ENCODE measurements around the gene TRAIP. TPM values are rescaled to one million over a fixed set of nuclear protein-coding genes. Genes with fewer than 3 reads are reported as not detected.

Gene TRAIP
- polyA plus RNA-seq, 1 donor from 2014 or later = 7.6 TPM

DNA sequence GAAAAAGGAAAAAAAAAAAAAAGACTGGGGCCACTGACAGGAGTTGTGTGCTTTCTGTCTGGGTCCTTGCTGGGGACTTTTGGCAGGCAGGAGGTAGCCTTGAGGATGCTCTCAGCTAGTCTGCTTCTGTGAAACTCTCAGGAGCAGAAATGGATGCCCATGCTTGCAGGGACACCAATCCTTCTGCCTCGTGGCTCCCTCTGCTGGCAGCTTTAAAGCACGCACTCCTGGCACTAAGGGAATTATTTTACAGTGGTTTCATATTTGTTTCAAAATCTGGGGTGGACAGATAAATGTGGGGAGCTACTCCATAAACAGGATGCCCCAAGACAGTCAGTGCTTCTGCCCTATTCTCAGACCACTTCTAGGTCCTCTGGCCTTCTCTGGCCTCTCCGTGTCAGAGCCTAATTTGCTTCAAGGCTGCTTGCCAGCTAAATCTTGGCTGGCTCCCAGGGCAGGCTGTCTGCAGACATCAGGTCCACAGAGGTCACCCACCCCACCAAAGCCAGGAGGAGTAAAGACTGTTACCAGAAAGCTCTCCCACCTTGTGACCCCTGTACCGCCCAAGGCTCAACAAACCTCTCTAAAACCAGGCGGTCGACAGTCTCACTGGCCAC lies 17.1 kb downstream of the TRAIP start:
- Histone ChIP-seq H4K20me1 (ENCODE audit: insufficient read depth) (no peaks in the 10 kb centered on the region), H3K9me2 (ENCODE audit: insufficient read depth, low read length) (no peaks in the 10 kb centered on the region), H3K27ac (ENCODE audit: low read length) (no peak overlapping the region), H3K27me3 (ENCODE audit: insufficient read depth, low read depth, low read length) (no peaks in the 10 kb centered on the region), H3K4me2 (ENCODE audit: low read length) (no peak overlapping the region), H3K79me2 (replicated peaks; ENCODE audit: insufficient read depth, low read length) (no peaks in the 10 kb centered on the region), H3K9ac (ENCODE audit: low read length) (no peak overlapping the region), H2AFZ (ENCODE audit: low read depth, low read length) (no peak overlapping the region), H3K9me3 (ENCODE audit: low read length) (no peaks in the 10 kb centered on the region), H3K4me3 (ENCODE audit: low read length) (no peak overlapping the region), H3K36me3 (ENCODE audit: insufficient read depth, low read length) (no peaks in the 10 kb centered on the region), H3F3A (ENCODE audit: insufficient read depth, low read length, poor library complexity, severe bottlenecking) (no peaks in the 10 kb centered on the region)
- peak; percentile 86 for TF ChIP-seq RAD21 (conservative IDR thresholded peaks at IDR 0.05)
- peak; percentile 47 for TF ChIP-seq MXI1 (conservative IDR thresholded peaks at IDR 0.05; ENCODE audit: poor library complexity, severe bottlenecking)
- TF ChIP-seq EP300 (conservative IDR thresholded peaks at IDR 0.05; ENCODE audit: poor library complexity, severe bottlenecking) = no peak
- TF ChIP-seq EZH2 (IDR thresholded peaks at IDR 0.05; ENCODE audit: borderline replicate concordance, insufficient read depth, low read length, poor library complexity, severe bottlenecking) = no peak
- peak; percentile 93 for TF ChIP-seq SMC3 (conservative IDR thresholded peaks at IDR 0.05; ENCODE audit: poor library complexity)
- TF ChIP-seq, protein P1, sequence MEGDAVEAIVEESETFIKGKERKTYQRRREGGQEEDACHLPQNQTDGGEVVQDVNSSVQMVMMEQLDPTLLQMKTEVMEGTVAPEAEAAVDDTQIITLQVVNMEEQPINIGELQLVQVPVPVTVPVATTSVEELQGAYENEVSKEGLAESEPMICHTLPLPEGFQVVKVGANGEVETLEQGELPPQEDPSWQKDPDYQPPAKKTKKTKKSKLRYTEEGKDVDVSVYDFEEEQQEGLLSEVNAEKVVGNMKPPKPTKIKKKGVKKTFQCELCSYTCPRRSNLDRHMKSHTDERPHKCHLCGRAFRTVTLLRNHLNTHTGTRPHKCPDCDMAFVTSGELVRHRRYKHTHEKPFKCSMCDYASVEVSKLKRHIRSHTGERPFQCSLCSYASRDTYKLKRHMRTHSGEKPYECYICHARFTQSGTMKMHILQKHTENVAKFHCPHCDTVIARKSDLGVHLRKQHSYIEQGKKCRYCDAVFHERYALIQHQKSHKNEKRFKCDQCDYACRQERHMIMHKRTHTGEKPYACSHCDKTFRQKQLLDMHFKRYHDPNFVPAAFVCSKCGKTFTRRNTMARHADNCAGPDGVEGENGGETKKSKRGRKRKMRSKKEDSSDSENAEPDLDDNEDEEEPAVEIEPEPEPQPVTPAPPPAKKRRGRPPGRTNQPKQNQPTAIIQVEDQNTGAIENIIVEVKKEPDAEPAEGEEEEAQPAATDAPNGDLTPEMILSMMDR (IDR thresholded peaks at IDR 0.05; ENCODE audit: poor library complexity, severe bottlenecking) = peak; percentile 92
- TF ChIP-seq, protein P2, sequence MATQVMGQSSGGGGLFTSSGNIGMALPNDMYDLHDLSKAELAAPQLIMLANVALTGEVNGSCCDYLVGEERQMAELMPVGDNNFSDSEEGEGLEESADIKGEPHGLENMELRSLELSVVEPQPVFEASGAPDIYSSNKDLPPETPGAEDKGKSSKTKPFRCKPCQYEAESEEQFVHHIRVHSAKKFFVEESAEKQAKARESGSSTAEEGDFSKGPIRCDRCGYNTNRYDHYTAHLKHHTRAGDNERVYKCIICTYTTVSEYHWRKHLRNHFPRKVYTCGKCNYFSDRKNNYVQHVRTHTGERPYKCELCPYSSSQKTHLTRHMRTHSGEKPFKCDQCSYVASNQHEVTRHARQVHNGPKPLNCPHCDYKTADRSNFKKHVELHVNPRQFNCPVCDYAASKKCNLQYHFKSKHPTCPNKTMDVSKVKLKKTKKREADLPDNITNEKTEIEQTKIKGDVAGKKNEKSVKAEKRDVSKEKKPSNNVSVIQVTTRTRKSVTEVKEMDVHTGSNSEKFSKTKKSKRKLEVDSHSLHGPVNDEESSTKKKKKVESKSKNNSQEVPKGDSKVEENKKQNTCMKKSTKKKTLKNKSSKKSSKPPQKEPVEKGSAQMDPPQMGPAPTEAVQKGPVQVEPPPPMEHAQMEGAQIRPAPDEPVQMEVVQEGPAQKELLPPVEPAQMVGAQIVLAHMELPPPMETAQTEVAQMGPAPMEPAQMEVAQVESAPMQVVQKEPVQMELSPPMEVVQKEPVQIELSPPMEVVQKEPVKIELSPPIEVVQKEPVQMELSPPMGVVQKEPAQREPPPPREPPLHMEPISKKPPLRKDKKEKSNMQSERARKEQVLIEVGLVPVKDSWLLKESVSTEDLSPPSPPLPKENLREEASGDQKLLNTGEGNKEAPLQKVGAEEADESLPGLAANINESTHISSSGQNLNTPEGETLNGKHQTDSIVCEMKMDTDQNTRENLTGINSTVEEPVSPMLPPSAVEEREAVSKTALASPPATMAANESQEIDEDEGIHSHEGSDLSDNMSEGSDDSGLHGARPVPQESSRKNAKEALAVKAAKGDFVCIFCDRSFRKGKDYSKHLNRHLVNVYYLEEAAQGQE (IDR thresholded peaks at IDR 0.05; ENCODE audit: borderline replicate concordance) = no peak
- no peak for TF ChIP-seq TAF1 (IDR thresholded peaks at IDR 0.05; ENCODE audit: low read depth)
- TF ChIP-seq POLR2AphosphoS5 (IDR thresholded peaks at IDR 0.05) = no peak

DNA sequence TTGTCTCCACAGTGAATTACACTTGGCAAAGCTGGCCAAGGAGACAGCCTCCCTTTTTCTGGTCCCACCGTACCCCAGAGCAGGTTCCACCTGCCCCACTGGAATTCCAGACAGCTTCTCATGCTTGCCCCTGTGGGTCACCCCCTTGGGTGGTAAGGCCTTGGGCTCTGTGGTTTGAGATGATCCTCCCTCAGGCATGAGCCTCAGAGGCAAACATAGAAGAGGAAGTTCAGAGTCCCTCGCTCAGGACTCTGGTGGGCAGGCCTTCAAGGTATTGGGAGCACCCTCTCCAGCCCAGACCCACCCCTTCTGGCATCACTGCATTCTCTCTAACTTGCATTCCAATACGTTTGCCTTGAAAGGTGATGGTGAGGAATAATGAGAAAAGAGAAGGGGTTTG lies 25.0 kb downstream of the TRAIP start:
- Histone ChIP-seq H3K79me2 (replicated peaks; ENCODE audit: insufficient read depth, low read length) (no peaks in the 10 kb centered on the region), H3K27me3 (ENCODE audit: insufficient read depth, low read depth, low read length) (no peaks in the 10 kb centered on the region), H2AFZ (ENCODE audit: low read depth, low read length) (no peak overlapping the region), H3F3A (ENCODE audit: insufficient read depth, low read length, poor library complexity, severe bottlenecking) (no peaks in the 10 kb centered on the region), H3K9me2 (ENCODE audit: insufficient read depth, low read length) (no peaks in the 10 kb centered on the region), H3K4me3 (ENCODE audit: low read length) (no peak overlapping the region), H4K20me1 (ENCODE audit: insufficient read depth) (no peaks in the 10 kb centered on the region), H3K9ac (ENCODE audit: low read length) (no peak overlapping the region), H3K27ac (ENCODE audit: low read length) (no peak overlapping the region), H3K4me2 (ENCODE audit: low read length) (no peak overlapping the region), H3K36me3 (ENCODE audit: insufficient read depth, low read length) (no peaks in the 10 kb centered on the region), H3K9me3 (ENCODE audit: low read length) (no peaks in the 10 kb centered on the region)
- no peak for TF ChIP-seq EP300 (conservative IDR thresholded peaks at IDR 0.05; ENCODE audit: poor library complexity, severe bottlenecking)
- TF ChIP-seq, protein P2 (IDR thresholded peaks at IDR 0.05; ENCODE audit: borderline replicate concordance) = no peak
- no peak for TF ChIP-seq EZH2 (IDR thresholded peaks at IDR 0.05; ENCODE audit: borderline replicate concordance, insufficient read depth, low read length, poor library complexity, severe bottlenecking)
- no peak for TF ChIP-seq MXI1 (conservative IDR thresholded peaks at IDR 0.05; ENCODE audit: poor library complexity, severe bottlenecking)
- no peak for TF ChIP-seq RAD21 (conservative IDR thresholded peaks at IDR 0.05)
- TF ChIP-seq, protein P1 (IDR thresholded peaks at IDR 0.05; ENCODE audit: poor library complexity, severe bottlenecking) = no peak
- TF ChIP-seq POLR2AphosphoS5 (IDR thresholded peaks at IDR 0.05) = no peak
- no peak for TF ChIP-seq SMC3 (conservative IDR thresholded peaks at IDR 0.05; ENCODE audit: poor library complexity)
- TF ChIP-seq TAF1 (IDR thresholded peaks at IDR 0.05; ENCODE audit: low read depth) = no peak
